Activated effector memory CD4-positive, alpha-beta T cell treated with anti-CD3 and anti-CD28 coated beads, Interleukin-2, amount 50 U/mL, for 16 hours (primary cell): Measurements from ENCODE around the gene ATXN7L1.

Experiments used
- DNase-seq: peaks from one replicate; pipeline ENCODE4 v3.0.0-alpha.2; 2020

The ATXN7L1 gene

GRCh38 chr7:105664816-105665525 lies 211.4 kb downstream of the ATXN7L1 start:
- DNase-seq, result no peak

DNA sequence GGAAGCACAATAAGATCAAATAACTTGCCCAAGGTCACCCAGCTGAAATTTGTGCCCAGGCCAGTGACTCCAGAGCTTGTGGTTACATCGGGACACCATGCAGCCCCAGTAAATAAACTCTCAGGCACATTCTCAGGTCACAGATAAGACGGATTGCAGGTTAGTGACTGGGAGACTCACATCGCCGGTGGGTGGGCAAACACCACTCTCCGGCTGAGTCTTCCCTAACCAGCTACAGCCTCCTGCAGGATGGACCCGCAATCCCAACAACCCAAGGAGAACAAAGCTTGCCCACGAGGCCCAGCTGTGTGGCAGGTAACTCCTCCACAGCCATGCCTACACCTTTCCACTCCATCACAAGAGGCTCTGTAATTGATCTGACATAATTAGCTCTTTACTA lies 213.4 kb downstream of the ATXN7L1 start:
- DNase-seq, result no peak

GRCh38 chr7:105661625-105662024 lies 214.8 kb downstream of the ATXN7L1 start:
- no peak for DNase-seq

- DNase-seq, result peak; percentile 87
Observed at GRCh38 chr7:105656922-105657521, 219.4 kb downstream of the ATXN7L1 start.

DNA sequence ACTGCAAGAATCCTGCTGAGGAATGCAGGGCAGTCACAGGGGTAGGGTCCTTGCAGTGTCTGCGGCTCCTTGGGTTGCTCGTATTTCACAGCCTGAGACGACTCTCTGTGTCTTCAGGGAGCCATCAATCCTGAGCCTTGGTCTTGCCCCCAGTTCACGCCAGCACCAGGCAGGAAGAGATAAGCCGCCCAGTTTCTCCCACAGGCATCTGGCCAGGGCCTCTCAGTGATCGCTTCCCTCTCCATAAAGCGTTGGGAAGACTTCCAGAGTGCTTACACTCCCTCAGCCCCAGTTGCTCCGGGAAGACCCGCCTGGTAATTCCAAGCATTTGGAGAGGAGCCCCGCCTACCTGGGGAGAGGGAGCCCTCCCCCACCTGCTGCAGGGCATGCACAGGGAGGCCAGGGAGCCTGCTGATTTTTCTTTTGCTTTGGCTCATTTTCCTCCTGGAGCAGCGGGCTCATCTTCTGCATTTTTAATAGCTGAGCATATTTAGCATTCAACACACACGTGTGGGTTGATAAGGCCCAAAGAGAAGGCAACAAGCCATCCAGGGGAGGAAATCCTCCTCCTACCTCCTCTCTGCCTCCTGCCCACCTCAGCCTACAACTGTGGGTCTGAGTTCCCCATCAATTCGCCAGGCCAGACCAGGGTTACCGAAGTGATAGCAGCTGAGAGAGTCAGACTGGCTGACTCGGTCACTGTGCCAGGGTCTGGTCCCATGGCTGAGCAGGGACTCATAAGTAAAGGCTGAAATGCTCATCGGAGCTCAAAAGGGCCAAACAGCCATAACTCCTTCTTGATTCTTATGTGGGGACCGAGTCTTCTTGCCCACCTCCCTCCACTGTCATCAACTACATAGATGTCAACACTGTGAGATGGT lies 220.7 kb downstream of the ATXN7L1 start:
- no peak for DNase-seq

- DNase-seq, result no peak
Observed at GRCh38 chr7:105655067-105655466, 221.3 kb downstream of the ATXN7L1 start.

DNA sequence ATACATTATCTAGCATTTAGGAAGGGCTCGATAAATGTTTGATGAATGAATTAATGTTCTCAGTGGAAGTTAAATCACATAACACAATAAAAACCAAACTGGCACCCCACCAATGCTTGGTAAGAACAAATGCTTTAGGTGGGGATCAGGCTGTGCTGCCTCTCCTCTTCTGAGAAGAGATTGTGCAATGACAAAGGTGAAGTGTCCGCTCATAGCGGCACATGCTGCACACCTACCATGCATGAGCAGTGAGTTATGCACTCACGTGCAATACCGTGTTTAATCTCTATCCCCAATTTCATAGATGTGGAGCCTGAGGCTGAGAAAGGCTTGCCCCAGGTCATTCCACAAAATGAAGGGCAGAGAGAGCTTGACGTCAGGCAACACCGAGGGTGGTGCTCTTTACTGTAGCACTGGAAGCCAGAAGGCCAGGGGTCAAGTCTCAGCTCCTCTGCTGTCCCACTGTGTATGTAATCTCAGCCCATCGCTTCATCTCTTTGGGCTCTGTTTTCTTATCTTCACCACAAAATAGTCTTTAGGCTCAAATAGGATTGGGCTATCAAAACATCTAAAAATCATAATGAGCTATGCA lies 222.2 kb downstream of the ATXN7L1 start:
- no peak for DNase-seq

GRCh38 chr7:105653441-105654005 lies 222.9 kb downstream of the ATXN7L1 start:
- no peak for DNase-seq

DNA sequence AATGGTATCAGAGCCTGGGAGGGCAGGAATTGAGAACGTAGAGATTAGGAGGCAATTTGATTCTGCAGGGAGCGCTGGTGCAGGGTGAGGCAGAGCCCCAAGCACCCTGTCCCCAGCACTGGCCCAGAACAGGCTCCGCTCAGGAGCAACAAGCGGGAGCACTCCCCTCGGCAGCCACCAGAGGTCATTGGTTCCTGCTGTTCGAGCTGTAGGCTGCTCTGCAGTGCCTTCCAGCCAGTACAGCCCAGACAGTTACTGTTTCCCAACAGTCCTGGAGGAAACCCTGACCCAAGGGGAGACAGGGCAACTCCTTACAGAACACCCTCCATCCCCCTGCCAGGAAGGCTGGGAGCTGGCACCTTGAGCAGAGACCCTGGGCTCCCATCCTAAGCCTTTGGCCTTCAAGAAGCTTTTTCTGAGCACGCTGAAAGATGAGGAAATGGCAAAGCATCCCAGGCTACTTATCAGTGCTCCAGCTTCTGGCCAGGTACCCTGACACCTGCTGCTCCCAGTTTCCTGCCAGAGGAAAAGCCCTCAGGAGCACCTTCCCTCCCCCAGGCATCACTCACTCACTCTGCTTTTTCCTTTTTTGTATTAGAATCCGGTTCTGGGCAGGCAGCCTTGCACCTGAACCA lies 223.9 kb downstream of the ATXN7L1 start:
- peak; percentile 86 for DNase-seq

- DNase-seq, result no peak
Observed at GRCh38 chr7:105651798-105652197, 224.6 kb downstream of the ATXN7L1 start.

- no peak for DNase-seq
Observed at GRCh38 chr7:105650382-105650970, 225.9 kb downstream of the ATXN7L1 start.

GRCh38 chr7:105649727-105650381 lies 226.5 kb downstream of the ATXN7L1 start:
- no peak for DNase-seq

- no peak for DNase-seq
Observed at GRCh38 chr7:105648561-105649401, 227.6 kb downstream of the ATXN7L1 start.

- no peak for DNase-seq
Observed at GRCh38 chr7:105647591-105647990, 228.8 kb downstream of the ATXN7L1 start.

- DNase-seq, result no peak
Observed at GRCh38 chr7:105644937-105645336, 231.5 kb downstream of the ATXN7L1 start.

GRCh38 chr7:105643851-105644250 lies 232.5 kb downstream of the ATXN7L1 start:
- no peak for DNase-seq

- no peak for DNase-seq
Observed at GRCh38 chr7:105643384-105643783, 233.0 kb downstream of the ATXN7L1 start.

- no peak for DNase-seq
Observed at GRCh38 chr7:105642264-105642663, 234.1 kb downstream of the ATXN7L1 start.

- no peak for DNase-seq
Observed at GRCh38 chr7:105640956-105641810, 235.2 kb downstream of the ATXN7L1 start.
